GM18870 (cell line): Measurements from ENCODE around the gene PSMG4.
"Not testable (repeated sequence)": the region's sequence is repeated elsewhere in the genome, so short reads cannot be mapped to it uniquely, and the experiment has no call there.

Experiments
- ATAC-seq: cut with Tn5 transposase; IDR thresholded peaks from one replicate; pipeline ENCODE4 v1.9.1; 2021; ENCODE audit warnings: moderate library complexity; ENCODE audit not compliant: unreplicated experiment

The PSMG4 gene

DNA sequence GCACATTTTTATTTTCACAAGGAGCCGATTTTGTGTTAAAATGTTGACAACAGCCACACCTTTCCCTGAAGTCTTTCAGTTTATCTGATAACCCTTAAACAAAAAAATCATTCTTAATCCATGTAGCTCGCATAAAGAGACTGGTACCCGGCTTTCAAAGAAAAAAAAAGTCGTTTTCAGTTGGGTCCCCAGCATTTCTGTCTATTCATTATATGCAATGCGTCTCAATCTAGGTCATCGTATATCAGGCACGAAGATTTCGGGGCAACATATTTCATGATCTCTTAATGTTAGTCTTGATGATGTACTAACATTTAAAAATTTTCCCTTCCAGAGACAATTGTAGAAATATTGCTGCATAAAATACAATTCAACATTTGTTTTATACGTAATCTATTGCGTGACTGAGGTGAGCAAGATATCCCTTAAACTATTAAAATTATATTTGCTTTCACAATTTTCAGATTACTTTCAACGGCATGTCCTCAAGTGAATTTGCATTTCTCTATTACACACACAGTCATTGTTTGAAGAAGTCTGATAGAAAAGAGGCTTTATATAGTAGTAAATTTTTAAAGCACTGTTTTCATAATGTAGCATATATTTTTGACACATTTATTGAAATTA, 28.4 kb upstream of the PSMG4 start:
- no peak for ATAC-seq

DNA sequence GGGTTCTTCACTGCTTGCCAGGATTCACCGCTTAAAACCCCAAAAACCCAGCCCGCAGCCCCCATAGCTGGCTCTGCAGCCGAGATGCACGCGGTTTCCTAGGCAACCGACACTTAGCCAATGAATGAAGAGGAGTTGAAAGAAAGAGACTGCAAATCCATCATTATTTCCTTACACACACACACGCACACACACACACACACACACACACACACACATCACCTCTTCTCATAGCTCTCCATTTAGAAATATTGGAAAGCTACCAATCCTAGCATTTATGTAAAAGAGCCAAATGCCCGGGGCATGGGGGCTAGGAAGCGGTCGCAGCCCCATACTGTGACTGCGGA, 27.9 kb upstream of the PSMG4 start:
- ATAC-seq: no peak

DNA sequence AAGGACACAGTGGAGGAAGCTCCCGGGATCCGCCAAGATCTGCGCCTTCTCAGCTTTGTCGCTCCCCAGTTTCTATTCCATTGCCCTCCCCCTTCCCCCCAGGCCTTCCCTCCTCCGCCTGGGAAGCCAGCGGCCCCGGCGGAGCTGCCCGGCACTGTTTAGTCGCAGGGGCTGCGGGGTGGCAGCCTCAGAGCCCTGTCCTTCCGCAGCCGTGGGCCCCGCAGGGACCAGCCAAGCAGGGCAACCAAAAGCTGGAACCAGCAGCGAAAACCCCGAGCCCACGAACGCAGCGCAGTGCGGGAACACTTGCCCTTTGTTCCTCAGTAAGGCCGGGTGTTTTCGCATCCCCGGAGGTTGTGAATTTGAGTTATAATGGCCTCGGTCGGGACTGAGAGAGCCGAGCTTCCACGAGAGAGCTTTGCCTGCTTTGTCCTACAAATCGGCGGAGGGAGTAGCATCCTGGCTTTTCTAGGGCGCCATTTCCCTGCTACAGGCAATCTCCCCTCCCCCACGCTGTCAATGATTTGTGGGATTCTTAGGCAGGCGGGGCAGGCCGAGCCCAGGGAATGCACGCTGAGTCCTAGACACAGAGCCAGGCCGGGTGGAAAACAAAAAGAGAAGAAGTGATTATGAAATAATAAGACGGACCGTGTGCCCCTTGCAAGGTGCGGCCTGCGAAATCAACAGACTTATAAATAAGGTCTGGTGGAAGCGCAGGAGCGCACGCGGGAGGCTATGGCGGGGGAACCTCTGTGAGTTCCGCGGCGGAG, 27.3 kb upstream of the PSMG4 start:
- no peak for ATAC-seq

DNA sequence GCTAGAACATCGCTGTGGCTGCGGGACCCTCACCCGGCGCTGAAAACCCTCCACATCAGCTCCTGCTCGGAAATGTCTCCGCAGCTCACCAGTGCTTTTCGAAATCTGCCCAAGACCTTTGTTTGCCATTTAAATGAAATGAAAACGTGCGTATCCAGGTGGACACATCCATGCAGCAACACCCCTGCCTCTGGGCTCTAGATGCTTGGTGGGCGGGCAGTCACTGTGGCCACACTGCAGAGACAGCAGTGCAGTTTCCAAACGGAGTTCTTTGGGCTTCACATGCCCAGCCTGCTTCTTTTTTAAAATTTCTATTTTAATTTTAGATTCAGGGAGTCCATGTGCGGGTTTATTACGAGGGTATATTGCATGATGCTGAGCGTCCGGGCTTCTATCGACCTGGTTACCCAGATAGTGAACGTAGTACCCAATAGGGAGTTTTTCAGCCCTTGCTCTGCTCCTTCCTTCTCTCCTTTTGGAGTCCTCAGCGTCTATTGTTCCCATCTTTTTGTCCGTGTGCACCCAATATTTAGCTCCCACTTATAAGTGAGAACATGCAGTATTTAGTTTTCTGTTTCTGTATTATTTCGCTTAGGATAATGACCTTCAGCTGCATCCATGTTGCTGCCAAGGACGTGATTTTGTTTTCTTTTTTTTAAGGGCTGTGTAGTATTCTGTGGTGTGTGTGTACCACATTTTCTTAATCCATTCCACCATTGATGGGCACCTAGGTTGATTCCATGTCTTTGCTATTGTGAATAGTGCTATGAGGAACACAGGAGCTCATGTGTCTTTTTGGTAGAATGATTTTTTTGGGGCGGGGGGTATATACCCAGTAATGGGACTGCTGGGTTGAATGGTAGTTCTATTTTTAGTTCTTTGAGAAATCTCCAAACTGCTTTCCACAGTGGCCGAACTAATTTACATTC, 26.5 kb upstream of the PSMG4 start:
- no peak for ATAC-seq

DNA sequence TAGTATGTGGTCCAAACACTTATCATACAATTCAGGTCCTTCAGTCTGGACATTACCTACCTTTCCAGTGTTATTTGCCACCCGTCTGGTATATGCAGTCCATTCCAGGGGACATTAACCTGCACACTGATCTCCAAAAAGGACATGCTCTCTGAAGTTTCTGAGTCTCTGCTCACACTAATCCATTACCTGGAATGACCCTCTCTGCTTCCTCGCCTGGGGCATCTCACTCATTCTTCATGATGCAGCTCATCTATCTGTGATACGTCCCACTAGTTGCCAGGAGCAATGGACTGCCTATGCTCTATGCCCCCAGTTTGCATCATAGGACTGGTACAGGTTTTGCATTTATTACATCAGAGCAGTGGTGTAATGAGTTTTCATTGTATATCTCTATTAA, 25.4 kb upstream of the PSMG4 start:
- ATAC-seq: no peak

DNA sequence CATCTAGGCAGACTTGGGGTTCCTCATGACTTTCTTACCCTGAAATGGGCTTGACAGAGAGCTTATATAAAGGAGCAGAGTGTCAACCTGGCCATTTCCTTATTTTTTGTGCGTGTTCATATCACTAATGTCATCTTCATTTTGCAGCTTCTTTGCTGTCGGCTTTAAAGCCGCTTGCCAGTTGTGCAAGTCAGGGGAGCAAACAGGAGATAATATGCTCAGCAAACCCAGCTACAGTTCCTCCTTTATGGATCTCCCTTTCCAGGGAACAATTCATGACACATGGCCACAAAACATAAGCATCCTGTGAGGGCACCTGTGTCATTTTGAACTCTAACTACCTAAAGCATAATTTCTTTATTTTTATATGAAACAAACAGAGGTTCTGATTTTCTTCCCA, 24.8 kb upstream of the PSMG4 start:
- ATAC-seq: no peak

DNA sequence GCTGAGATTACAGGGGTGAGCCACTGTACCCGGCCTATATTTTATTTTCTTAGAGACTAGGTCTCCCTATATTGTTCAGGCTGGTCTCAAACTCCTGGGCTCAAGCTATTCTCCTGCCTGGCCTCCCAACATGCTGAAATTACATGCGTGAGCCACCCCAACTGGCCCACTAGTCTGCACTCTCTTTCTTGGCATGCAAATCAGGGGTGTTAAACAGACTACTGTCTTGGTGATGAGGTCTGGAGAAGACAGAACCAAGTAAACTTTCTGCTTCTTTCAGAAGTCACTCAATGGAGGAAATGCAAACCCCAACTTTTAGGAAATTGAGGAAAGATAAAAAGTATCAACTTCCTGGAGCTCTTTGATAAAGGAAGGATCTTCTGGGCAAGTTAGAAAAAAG, 23.3 kb upstream of the PSMG4 start:
- ATAC-seq: no peak

DNA sequence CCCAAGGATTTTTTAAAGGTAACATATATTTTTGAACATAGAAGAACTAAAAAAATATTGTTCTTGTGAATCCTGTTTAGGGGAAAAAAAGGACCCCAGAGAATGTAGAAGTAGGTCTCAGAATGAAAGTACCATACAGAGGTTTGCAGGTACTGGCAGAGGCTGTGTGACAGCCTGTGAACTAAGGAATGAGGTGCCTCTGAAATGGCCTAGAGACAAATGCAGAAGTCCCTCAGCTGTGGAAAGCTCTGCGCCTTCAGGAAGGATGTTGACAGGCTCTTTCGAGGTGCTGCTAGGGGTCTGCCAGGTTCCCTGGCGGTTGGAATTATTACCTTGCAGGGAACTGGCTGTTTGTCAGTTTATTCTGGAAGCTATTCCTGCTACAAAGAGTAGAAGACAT, 22.7 kb upstream of the PSMG4 start:
- no peak for ATAC-seq

DNA sequence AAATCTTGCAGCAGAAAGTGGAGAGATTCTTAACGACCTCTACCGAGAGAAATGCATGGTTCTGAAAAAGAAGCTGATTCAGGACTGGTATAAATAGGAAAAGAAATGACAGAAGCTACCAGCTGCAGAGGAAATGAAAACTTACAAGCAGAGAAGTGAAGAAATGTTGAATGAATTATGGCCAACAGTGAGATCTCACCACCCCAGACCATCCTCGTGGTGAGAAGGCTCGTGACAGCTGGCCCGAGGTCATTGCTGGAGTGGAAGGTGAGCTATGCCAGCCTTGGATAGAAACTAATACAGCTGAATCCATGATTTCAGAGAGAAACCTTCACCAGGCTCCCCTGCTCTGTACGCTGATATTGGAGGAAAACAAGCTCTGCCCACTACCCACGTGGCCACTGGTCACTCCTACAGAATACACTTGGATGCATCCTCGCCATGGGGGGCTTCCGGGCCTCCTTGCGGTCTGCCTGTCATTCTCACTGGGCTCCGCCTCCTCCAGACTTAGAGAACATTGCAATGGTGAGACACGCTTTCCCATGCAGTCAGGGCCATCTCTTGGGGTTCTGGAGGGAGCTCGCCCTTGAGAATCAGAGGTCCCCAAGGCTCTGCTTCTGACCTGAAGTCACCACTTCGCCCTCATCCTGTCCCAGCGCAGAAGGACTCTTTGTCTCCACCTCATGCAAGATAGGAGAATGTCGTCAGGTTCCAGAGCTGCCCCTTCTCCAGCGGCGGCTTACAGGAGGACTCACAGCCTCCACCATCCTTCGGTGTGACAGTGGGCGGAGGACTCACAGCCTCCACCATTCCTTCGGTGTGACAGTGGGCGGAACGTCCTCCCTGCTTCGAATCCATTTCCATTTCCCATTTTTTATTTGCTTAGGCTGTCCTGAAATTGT, 20.7 kb upstream of the PSMG4 start:
- no peak for ATAC-seq

DNA sequence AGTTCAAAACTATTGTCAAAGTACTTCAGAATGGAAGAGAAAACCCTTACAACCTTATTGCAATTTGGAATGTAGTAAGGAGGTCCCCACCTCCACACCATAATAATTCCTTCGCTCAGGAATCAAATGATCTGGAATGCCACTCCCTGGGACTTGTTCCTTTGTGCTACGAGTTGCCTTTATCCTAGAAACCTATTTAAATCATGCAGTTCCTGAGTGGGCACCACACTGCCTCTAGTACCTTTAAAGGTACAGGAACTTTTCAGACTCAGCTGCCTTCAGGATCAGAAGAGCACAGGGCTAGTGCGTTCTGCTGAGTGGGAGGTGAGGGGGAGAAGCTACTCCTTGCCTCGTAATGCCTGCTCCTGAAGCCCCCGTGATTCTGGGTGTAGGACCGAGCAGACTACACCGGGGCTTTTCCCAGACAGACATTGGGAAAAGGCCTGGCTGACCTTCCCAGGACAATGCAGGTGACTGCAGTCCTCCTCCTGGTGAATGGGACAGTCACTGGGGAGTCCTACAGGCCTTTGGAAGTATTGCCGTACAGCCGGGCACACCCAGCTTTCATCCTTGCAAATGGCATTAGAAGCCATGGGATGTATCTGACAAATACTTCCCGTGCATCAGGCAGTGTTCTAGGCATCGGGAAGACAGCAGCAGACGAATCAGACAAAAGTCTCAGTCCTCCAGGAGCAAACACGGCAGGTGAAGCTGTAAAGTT, 19.5 kb upstream of the PSMG4 start:
- no peak for ATAC-seq

DNA sequence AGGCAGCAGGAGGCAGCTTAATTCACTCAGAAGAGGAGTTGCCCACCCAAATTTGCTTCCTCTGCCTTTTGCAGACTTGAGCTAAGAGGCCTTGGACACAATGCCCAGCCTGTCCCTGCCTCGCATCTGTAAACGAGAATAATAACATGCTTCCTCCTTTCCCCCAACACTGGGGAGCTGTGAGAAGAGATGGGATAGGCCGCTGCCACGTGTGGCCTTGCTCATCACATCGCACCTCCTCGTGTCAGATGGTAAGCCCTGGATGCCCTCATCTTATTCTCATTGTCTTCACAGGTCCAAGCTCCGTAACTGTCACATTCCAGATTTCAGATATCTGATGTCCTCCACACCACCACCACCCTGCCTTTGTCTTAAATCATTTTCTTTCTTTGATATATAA, 18.2 kb upstream of the PSMG4 start:
- no peak for ATAC-seq

DNA sequence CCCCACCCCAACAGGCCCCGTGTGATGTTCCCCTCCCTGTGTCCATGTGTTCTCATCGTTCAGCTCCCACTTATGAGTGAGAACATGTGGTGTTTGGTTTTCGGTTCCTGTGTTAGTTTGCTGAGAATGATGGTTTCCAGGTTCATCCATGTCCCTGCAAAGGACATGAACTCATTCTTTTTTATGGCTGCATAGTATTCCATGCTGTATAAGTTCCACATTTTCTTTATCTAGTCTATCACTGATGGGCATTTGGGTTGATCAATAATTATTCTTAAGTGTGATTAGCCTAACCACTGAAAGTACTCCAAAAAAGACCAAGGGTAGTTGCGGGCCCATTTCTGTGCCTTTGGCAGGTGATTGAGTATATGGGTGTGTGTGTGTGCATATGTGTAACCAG, 17.0 kb upstream of the PSMG4 start:
- ATAC-seq: not testable (repeated sequence)

DNA sequence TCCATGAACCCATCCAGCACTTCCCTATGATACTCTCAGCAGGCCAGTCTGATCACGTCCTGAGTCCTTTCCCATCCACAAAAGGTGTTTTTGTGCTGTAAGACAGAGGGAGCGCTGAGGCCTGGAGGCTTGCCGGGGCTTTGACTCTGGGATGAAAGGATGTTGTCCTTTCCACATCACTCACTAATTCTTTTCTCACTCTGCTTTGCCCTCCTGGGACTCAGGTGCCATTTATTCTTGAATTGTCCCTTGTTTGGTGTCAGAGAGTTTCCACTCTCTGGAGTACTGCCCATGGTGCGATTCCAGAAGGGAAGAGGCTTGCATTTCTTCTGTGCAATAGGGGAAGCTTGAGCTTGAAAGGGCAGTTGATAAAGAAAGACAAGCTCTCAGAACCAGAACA, 16.0 kb upstream of the PSMG4 start:
- no peak for ATAC-seq

DNA sequence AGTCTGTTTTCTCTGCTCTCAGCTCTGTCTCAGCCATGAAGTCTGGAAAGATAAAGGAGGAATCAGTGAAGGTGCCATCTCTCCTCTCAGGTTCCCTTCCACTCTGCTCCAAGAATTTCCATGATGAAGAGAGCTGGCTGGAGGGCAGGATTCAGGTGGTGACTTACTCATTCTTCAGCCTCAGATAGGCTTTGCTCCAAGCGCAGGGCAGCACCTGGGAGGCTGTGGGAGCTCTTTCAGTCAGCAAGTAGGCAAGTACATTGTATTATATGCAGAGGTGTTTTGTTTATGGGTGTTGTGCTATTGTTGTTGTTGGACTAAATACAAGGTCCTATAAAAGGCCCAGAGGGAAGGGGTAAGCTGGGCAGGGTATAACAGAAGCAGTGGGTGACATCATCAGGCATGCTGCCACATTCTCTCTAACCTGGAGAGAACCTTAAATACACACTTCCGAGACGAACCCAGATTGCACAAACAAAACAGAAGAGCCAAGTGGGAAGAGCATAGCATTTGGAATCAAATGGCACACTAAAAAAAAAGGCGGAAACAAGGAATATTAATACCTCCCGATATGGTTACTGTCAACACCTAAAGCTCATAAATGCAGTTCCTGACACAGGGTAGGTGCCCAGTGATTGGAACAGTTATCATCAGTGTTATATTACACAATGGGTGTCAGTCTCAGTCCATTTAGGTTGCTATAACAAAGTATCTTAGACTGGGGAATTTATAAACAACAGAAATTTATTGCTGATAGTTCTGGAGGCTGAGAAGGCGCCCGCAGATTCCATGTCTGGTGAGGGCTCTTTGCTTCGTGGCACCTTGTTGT, 14.5 kb upstream of the PSMG4 start:
- ATAC-seq: no peak

DNA sequence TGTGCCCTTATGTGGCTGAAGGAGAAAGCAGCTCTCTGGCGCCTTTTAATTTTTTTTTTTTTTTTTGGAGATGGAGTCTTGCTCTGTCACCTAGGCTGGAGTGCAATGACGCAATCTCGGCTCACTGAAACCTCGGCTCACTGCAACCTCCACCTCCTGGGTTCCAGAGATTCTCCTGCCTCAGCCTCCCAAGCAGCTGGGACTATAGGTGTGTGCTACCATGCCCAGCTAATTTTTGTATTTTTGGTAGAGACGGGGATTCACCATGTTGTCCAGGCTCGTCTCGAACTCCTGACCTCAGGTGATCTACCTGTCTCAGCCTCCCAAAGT, 13.9 kb upstream of the PSMG4 start:
- ATAC-seq: not testable (repeated sequence)

DNA sequence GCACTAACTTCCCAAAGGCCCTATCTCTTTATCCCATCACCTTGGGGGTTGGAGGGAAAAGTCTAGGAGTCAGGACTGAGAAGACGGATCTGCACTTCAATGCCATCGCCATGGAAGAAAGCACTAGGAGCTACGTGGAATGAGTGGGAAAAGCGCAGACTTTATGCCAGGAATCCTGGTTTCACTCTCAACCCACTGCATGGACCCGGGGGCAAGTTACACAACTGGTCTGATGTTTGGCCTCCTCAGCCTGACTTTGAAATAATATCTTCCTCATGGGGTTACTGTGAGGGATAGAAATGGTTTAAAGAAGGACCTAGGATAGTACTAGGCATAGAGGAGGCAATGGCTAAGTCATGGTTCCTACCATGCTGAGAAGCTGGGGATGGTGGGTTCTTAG, 13.5 kb upstream of the PSMG4 start:
- ATAC-seq: no peak

DNA sequence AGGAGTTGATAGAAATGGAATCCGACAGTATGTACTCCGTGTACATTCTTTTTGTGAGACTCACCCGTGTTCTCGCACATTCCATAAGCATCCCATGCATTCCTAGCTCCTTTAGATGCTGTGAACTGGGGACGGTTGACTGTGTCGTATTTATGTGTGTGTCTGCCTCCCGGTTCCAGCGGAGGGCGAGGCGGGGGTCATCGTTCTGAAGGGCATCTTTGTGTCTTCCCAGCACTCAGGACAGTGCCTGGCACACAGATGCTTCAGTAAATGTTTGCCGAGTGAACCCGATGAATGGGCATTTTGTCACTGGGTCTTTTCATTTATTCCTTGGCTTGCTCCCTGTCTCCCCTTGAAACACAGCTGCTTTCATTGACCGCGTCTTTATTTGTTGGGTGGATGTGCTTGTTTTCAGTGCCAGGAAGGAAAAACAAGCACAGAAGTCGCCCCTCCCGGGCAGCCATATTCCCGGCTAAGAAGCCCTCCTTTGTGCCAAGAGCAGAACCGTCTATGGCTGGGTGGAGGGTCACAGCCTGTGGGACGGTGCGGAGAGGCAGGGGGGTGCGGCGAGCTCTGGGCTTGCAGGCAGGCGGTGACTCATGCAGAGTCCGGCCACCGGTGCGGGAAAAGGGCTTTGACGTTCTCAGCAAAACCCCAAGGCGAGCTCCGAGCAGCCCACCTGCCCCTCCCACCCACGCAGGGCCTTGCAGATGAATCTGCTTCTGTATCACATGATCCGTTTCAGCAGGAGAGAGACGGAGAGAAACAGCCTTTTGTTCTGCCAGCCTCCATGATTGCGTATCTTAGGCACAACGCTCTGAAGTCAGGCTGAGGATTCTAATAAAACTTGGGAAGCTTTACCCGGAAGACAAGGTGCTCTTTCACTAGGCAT, 11.2 kb upstream of the PSMG4 start:
- no peak for ATAC-seq

DNA sequence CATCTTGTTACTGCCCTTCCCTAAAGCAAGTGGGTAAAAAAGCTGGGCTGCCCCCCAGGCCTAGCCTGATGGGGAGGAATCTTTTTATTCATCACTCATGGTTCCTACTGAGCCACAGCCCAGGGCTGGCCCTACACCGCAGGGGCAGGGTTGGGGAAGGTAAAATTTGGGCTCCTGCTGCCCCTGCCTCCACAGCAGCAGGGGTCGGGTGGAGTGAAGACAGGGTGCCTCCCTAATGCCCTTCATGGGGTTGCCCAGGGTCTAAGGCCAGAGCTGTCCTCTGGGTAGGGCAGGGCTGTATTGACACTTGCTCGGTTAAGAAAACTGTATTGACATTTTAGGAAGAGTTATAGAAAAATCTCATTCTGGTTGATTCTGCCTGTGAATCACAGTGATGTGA, 8.9 kb upstream of the PSMG4 start:
- ATAC-seq: no peak
